Testis (tissue), 2 donors: ENCODE results near the gene PTPRT.

Experiments
- POLR2A ChIP-seq: fragments of 450-650 bp; IDR thresholded peaks from one replicate; pipeline ENCODE4 v1.6.1; 2017; ENCODE audit warnings: antibody characterized with exemption, mild to moderate bottlenecking, moderate library complexity
- TF ChIP-seq, protein P1 (sequence below), 3 experiments: fragments of 450-650 bp in 2 of 3; fragments of 200-600 bp in 1 of 3; sonication (generic) in 1 of 3; IDR thresholded peaks; one replicate each; pipeline ENCODE4 v1.5.1; 2016 to 2019; ENCODE audit warnings: antibody characterized with exemption in 3 of 3, mild to moderate bottlenecking in 2 of 3, moderate library complexity in 1 of 3

DNA sequence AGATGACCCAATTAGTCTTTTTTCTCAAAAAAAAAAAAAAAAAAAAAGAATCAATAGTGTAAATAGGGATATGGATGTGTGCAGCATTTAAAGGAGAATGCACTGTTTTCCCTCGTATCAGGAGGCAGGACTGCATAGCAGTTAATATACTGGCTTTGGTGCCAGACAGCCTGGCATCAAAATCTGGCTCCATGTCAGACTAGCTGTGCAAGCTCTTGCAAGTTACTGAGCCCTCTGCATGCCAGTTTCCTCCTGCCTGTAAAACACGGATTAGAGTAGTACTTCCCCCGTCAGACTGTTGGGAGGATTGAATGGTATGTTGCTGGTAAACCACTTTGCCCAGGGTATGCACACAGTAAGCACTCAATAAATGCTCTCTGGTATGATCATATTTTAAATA is 977.3 kb downstream of the PTPRT start:
- TF ChIP-seq, protein P1, sequence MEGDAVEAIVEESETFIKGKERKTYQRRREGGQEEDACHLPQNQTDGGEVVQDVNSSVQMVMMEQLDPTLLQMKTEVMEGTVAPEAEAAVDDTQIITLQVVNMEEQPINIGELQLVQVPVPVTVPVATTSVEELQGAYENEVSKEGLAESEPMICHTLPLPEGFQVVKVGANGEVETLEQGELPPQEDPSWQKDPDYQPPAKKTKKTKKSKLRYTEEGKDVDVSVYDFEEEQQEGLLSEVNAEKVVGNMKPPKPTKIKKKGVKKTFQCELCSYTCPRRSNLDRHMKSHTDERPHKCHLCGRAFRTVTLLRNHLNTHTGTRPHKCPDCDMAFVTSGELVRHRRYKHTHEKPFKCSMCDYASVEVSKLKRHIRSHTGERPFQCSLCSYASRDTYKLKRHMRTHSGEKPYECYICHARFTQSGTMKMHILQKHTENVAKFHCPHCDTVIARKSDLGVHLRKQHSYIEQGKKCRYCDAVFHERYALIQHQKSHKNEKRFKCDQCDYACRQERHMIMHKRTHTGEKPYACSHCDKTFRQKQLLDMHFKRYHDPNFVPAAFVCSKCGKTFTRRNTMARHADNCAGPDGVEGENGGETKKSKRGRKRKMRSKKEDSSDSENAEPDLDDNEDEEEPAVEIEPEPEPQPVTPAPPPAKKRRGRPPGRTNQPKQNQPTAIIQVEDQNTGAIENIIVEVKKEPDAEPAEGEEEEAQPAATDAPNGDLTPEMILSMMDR (IDR thresholded peaks at IDR 0.05): no peak
- TF ChIP-seq POLR2A: no peak
